Activated CD8-positive, alpha-beta T cell treated with anti-CD3 and anti-CD28 coated beads for 36 hours (primary cell): ENCODE results near the gene APIP. TPM values are rescaled to one million over a fixed set of nuclear protein-coding genes. Genes with fewer than 3 reads are reported as not detected.
A peak's percentile ranks its signal among the peaks of the same experiment; 100 is the strongest.

Source experiments
- ATAC-seq: fragments of 200-7000 bp; cut with Tn5 transposase; one replicate; pipeline ENCODE4 v1.10.0; 2021; ENCODE audit warnings: mild to moderate bottlenecking, moderate library complexity
- CTCF ChIA-PET: fragments of 350-600 bp; sonication (Branson Sonifier 250); formaldehyde crosslinking; loops from one replicate; lab custom pipeline; 2021; ENCODE audit warnings: antibody characterized with exemption; lab: Charles Lee
- POLR2A ChIA-PET: fragments of 350-600 bp; sonication (Branson Sonifier 250); formaldehyde crosslinking; loops from one replicate; lab custom pipeline; 2021; ENCODE audit warnings: antibody characterized with exemption; lab: Charles Lee
- DNase-seq: peaks from one replicate; pipeline ENCODE4 v3.0.0-alpha.2; 2020
- H3K27ac Mint-ChIP-seq: one replicate; pipeline ENCODE4 v1.8.0; 2021; ENCODE audit warnings: mild to moderate bottlenecking, mixed read lengths
- H3K27me3 Mint-ChIP-seq: one replicate; pipeline ENCODE4 v1.8.0; 2021; ENCODE audit warnings: mixed read lengths
- H3K36me3 Mint-ChIP-seq: one replicate; pipeline ENCODE4 v1.8.0; 2021; ENCODE audit warnings: low read depth, mixed read lengths
- H3K4me1 Mint-ChIP-seq: one replicate; pipeline ENCODE4 v1.8.0; 2021; ENCODE audit warnings: low read depth, mixed read lengths
- H3K4me3 Mint-ChIP-seq: one replicate; pipeline ENCODE4 v1.8.0; 2021; ENCODE audit warnings: mild to moderate bottlenecking, moderate library complexity, mixed read lengths
- H3K9me3 Mint-ChIP-seq: one replicate; pipeline ENCODE4 v1.8.0; 2021; ENCODE audit warnings: mixed read lengths
- CTCF ChIP-seq: fragments of 200-600 bp; IDR thresholded peaks from one replicate; pipeline ENCODE4 v1.8.0; 2022; ENCODE audit warnings: antibody characterized with exemption, mild to moderate bottlenecking
- intact Hi-C: fragments of 100-400 bp; cut with micrococcal nuclease; formaldehyde crosslinking; loops from one replicate; pipeline ENCODE4 v1.10.0; 2022
- total RNA-seq, 2 experiments: library from RNA; stranded (reverse); gene quantifications; one replicate each; pipeline ENCODE4 v1.2.3, GENCODE V29; 2021

Gene APIP
- total RNA-seq, 2 experiments from 2014 or later, result 34.4 to 39.0 TPM

DNA sequence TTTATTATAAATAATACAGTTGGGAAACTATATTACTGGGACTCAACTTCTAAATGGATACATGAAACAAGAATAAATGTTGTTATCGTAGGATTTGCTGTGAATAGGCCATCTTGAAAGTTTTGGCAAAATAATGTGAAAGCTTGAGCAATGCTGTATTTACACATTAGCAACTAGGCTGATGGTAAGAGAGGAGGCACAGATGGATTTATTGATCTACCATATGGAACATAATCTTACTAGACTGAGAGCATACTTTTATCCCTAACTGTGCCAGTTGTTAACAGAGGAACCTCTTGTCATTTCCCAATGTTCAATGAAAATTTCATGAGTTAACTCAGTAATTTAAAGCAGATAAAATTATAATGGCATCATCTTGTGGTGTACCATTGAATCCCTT, 22.8 kb downstream of the APIP start:
- Mint-ChIP-seq H3K27me3 (no peaks in the 10 kb centered on the region), H3K9me3 (peaks cover 13% of the 10 kb centered on the region), H3K4me3 (no peak overlapping the region), H3K4me1 (no peaks in the 10 kb centered on the region), H3K27ac (no peak overlapping the region), H3K36me3 (peaks cover 14% of the 10 kb centered on the region)
- POLR2A ChIA-PET, result no interaction called here
- CTCF ChIA-PET, result interaction anchor here (0.9 to 3.1 kb wide), 3 partner anchors 307 to 380 kb away, joined by 3 to 35 read pairs (median 8); partner anchors contain the start of gene ELF5
- DNase-seq, result no peak
- no peak for ATAC-seq
- intact Hi-C loops, result no loop called here
- TF ChIP-seq CTCF, result no peak

GRCh38 chr11:34891611-34892010, 24.6 kb downstream of the APIP start:
- POLR2A ChIA-PET, result no interaction called here

GRCh38 chr11:34890812-34891211, 25.4 kb downstream of the APIP start:
- POLR2A ChIA-PET, result no interaction called here
- ATAC-seq (no peak), DNase-seq (no peak)
- Mint-ChIP-seq H3K9me3 (no peaks in the 10 kb centered on the region), H3K36me3 (peaks cover 3% of the 10 kb centered on the region), H3K27me3 (no peaks in the 10 kb centered on the region), H3K27ac (no peak overlapping the region), H3K4me3 (no peak overlapping the region), H3K4me1 (no peaks in the 10 kb centered on the region)
- intact Hi-C loops, result loop anchor here (2.0 kb wide), 1 partner anchor 304 kb away; no protein-coding TSS in a partner anchor
- CTCF ChIA-PET, result interaction anchor here (0.8 to 3.2 kb wide), 12 partner anchors 8 to 382 kb away, joined by 3 to 35 read pairs (median 4); partner anchors contain the start of gene ELF5
- TF ChIP-seq CTCF, result peak; percentile 39

More at GRCh38 chr11:34891611-34892010, 24.6 kb downstream of the APIP start:
- no peak overlapping the region for H3K27ac Mint-ChIP-seq
- H3K36me3 Mint-ChIP-seq, result peaks cover 10% of the 10 kb centered on the region
- no peak for TF ChIP-seq CTCF
- no peak for DNase-seq
- CTCF ChIA-PET, result interaction anchor here (0.8 to 3.2 kb wide), 16 partner anchors 9 to 383 kb away, joined by 3 to 35 read pairs (median 3); partner anchors contain the start of gene ELF5
- H3K9me3 Mint-ChIP-seq, result peaks cover 6% of the 10 kb centered on the region
- ATAC-seq, result no peak
- intact Hi-C loops, result loop anchor here (2.0 kb wide), 1 partner anchor 305 kb away; no protein-coding TSS in a partner anchor
- H3K27me3 Mint-ChIP-seq, result no peaks in the 10 kb centered on the region
- no peaks in the 10 kb centered on the region for H3K4me1 Mint-ChIP-seq
- no peak overlapping the region for H3K4me3 Mint-ChIP-seq

GRCh38 chr11:34890089-34890488, 26.1 kb downstream of the APIP start:
- no peak for ATAC-seq
- ChIA-PET CTCF (interaction anchor here (1.7 to 3.2 kb wide), 4 partner anchors 49 to 599 kb away, joined by 3 to 14 read pairs (median 8); no protein-coding TSS in a partner anchor), POLR2A (no interaction called here)
- H3K27me3 Mint-ChIP-seq, result no peaks in the 10 kb centered on the region
- no peak for TF ChIP-seq CTCF
- peaks cover 3% of the 10 kb centered on the region for H3K36me3 Mint-ChIP-seq
- no peak overlapping the region for H3K27ac Mint-ChIP-seq
- no peak for DNase-seq
- H3K9me3 Mint-ChIP-seq, result no peaks in the 10 kb centered on the region
- no peaks in the 10 kb centered on the region for H3K4me1 Mint-ChIP-seq
- H3K4me3 Mint-ChIP-seq, result no peak overlapping the region
- intact Hi-C loops, result loop anchor here (2.0 kb wide), 1 partner anchor 303 kb away; no protein-coding TSS in a partner anchor

- H3K27me3 Mint-ChIP-seq, result no peaks in the 10 kb centered on the region
- H3K4me3 Mint-ChIP-seq, result no peak overlapping the region
- ATAC-seq (no peak), DNase-seq (no peak)
- peaks cover 12% of the 10 kb centered on the region for H3K36me3 Mint-ChIP-seq
- ChIA-PET CTCF (interaction anchor here (2.2 kb wide), 1 partner anchor 301 kb away, joined by 11 read pairs; no protein-coding TSS in a partner anchor), POLR2A (interaction anchor here (0.6 kb wide), 1 partner anchor 665 kb away, joined by 3 read pairs; no protein-coding TSS in a partner anchor)
- intact Hi-C loops, result no loop called here
- no peak for TF ChIP-seq CTCF
- no peak overlapping the region for H3K27ac Mint-ChIP-seq
- H3K9me3 Mint-ChIP-seq, result no peaks in the 10 kb centered on the region
- H3K4me1 Mint-ChIP-seq, result no peaks in the 10 kb centered on the region
Measured at GRCh38 chr11:34887260-34887659, 28.9 kb downstream of the APIP start.
